ENCODE results near the gene NEU4. TPM values are rescaled to one million over a fixed set of nuclear protein-coding genes. Genes with fewer than 3 reads are reported as not detected.
"Not testable (repeated sequence)": the region's sequence is repeated elsewhere in the genome, so short reads cannot be mapped to it uniquely, and the experiment has no call there.

The NEU4 gene
- polyA plus RNA-seq, 1 experiment: not detected

DNA sequence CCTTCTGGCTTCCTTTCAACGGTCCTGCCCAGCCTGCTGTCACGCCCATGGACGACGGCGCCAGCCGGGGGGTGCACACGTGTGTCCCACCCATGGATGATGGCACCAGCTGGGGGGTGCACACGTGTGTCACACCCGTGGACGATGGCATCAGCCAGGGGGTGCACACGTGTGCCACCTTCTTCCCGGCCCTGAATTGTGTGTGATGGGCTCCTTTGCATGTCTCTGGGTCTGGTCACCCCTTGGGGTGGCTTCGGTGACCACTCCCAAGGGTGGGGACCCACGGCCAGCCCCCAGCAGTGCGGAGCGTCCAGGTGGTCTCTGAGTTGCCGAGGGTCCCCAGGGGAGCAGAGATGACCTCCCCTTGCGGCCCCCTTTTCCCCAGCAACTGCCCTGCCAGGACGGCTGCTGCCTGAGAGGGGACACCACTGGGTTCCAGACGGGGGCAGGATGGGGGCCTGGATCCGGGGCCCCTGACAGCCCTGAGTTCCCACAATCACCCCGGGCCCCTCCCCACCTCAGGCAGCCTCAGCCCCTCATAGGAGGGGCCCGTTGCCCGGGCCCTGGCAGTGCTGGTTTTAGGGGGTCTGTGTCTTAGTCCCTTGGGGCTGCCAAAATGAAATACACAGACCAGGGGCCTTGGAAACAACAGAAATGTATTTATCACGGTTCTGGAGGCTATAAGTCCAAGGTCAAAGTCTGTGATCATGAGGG is 9.4 kb downstream of the NEU4 start:
- Histone ChIP-seq H3K27ac (ENCODE audit: low read depth, low read length) (no peak overlapping the region), H3K9me3 (ENCODE audit: control insufficient read depth, insufficient read depth, low read length) (peaks cover 44% of the 10 kb centered on the region), H3K4me3 (ENCODE audit: low read depth, low read length) (no peak overlapping the region), H3K27me3 (ENCODE audit: control insufficient read depth, insufficient read depth, low read length) (peaks cover 3% of the 10 kb centered on the region)
- ChIA-PET POLR2A (no interaction called here), CTCF (no interaction called here)
- TF ChIP-seq, protein P1, sequence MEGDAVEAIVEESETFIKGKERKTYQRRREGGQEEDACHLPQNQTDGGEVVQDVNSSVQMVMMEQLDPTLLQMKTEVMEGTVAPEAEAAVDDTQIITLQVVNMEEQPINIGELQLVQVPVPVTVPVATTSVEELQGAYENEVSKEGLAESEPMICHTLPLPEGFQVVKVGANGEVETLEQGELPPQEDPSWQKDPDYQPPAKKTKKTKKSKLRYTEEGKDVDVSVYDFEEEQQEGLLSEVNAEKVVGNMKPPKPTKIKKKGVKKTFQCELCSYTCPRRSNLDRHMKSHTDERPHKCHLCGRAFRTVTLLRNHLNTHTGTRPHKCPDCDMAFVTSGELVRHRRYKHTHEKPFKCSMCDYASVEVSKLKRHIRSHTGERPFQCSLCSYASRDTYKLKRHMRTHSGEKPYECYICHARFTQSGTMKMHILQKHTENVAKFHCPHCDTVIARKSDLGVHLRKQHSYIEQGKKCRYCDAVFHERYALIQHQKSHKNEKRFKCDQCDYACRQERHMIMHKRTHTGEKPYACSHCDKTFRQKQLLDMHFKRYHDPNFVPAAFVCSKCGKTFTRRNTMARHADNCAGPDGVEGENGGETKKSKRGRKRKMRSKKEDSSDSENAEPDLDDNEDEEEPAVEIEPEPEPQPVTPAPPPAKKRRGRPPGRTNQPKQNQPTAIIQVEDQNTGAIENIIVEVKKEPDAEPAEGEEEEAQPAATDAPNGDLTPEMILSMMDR (IDR thresholded peaks at IDR 0.05; ENCODE audit: low read depth, low read length): no peak
- DNase-seq (ENCODE audit: low read depth, low spot score): no peak

DNA sequence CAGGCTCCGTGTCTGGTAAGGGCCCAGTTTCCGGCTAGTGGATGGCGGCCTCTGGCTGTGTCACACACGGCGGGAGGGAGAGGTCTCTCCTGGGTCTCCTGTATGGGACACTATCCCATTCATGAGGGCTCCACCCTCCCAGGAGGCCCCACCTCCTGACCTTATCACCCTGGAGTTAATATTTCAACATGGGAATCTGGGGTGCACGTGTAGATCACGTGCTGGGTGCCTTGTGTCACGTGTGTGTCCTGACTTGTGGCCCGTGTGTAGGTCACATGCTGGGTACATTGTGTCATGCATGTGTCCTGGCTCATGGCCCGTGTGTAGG is 9.9 kb downstream of the NEU4 start:
- CTCF ChIA-PET: no interaction called here
- POLR2A ChIA-PET: no interaction called here
- peaks cover 47% of the 10 kb centered on the region for H3K9me3 ChIP-seq (ENCODE audit: control insufficient read depth, insufficient read depth, low read length)
- H3K4me3 ChIP-seq (ENCODE audit: low read depth, low read length): no peak overlapping the region
- H3K27ac ChIP-seq (ENCODE audit: low read depth, low read length): no peak overlapping the region
- no peak for DNase-seq (ENCODE audit: low read depth, low spot score)
- peaks cover 3% of the 10 kb centered on the region for H3K27me3 ChIP-seq (ENCODE audit: control insufficient read depth, insufficient read depth, low read length)
- TF ChIP-seq, protein P1 (IDR thresholded peaks at IDR 0.05; ENCODE audit: low read depth, low read length): no peak

DNA sequence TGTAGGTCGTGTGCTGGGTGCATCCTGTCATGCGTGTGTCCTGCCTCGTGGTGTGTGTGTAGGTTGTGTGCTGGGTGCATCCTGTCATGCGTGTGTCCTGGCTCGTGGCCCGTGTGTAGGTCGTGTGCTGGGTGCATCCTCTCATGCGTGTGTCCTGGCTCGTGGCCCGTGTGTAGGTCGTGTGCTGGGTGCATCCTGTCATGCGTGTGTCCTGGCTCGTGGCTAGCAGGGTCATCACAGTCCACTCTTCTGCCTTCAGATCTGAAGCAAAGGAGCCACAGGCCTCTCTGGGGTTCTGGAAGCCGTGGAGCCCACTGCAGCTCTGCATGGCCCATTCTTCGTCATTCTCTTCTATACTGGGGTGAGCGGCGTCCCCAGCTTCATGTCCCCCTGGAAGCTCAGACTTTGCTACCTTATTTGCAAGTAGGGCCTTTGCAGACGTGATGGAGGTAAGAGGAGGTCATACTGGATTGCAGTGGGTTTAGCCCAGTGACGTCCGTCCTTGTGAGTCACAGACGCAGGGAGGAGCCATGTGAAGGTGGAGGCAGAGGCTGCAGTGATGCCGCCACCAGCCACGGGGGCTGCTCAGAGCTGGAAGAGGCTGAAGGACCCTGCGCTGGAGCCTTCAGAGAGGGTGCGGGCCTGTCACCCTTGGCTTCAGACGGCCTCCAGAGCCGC is 11.1 kb downstream of the NEU4 start:
- POLR2A ChIA-PET; H3K27ac ChIP-seq (ENCODE audit: low read depth, low read length); DNase-seq (ENCODE audit: low read depth, low spot score); H3K4me3 ChIP-seq (ENCODE audit: low read depth, low read length); H3K27me3 ChIP-seq (ENCODE audit: control insufficient read depth, insufficient read depth, low read length); CTCF ChIA-PET: not testable (repeated sequence)
- peaks cover 50% of the 10 kb centered on the region for H3K9me3 ChIP-seq (ENCODE audit: control insufficient read depth, insufficient read depth, low read length)

DNA sequence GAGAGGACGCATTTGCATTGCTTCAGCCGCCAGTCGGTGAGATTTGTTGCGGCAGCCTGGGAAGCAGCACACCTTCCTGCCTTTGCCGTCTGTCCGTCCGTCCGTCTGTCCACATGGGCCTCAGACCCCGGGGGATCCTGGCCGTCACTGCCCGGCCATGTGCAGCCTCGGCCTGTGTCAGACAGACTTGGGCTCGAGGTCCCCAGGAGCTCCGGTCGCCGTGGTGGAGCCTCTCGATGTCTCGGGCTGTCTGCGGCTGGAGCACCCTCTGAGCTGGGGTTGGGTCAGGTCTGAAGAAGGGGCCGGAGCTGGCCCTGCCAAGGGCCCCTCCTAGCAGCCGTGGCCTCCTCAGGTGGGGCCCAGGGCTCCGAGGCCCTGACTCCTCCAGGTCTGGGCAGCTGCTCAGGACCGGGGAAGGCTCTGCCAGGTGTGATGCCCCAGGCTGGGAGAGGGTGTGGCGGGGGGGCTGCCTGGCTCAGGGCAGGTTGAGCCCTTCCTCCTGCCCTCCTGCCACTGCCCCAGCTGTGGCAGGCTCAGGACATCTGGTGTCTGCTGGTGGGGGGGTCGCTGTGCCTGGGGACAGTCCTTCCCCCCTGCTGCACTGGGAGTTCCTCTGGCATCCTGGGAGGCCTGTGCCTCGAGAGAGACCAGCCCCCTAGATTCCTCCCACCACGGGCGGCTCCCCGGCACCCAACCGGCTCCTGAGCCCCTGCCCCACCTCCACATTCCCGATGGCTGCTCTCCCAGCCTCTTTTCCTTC is 11.8 kb downstream of the NEU4 start:
- POLR2A ChIA-PET: no interaction called here
- peaks cover 3% of the 10 kb centered on the region for H3K27me3 ChIP-seq (ENCODE audit: control insufficient read depth, insufficient read depth, low read length)
- no peak overlapping the region for H3K27ac ChIP-seq (ENCODE audit: low read depth, low read length)
- no peak for DNase-seq (ENCODE audit: low read depth, low spot score)
- peaks cover 50% of the 10 kb centered on the region for H3K9me3 ChIP-seq (ENCODE audit: control insufficient read depth, insufficient read depth, low read length)
- CTCF ChIA-PET: no interaction called here
- TF ChIP-seq, protein P1 (IDR thresholded peaks at IDR 0.05; ENCODE audit: low read depth, low read length): no peak
- H3K4me3 ChIP-seq (ENCODE audit: low read depth, low read length): no peak overlapping the region

DNA sequence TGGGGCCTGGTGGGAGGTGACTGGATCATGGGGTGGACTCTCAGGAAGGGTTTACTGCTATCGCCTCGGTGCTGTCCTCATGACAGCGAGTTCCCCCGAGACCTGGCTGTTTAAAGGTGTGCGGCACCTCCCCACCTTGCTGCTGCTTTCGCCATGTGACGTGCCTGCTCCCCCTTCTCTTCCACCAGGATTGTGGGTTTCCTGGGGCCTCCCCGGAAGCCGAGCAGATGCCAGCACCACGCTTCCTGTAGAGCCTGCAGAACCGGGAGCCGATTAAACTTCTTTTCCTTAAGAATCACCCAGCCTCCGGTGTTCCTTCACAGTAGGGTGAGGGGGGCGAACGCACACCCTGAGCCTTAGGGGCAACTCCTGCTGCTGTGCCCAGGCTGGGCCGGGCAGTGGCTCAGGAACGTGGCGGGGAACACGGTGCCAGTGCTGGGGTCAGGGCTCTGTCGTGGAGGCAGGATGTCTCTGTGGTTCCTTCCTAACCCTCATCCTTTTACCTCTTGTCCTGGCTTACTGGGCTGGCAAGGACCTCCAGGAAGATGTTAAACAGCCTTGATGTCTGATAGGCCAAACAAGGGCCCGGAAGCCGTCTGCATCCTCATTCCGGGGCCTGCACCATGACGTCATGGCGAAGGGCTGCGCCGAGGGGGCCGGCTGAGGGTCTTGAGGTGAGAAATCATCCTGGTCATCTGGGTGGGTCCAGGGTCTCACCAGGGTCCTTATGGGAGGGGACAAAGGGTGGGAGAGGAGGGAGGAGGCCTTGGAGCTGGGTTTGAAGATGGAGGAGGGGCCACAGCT is 12.7 kb downstream of the NEU4 start:
- peaks cover 51% of the 10 kb centered on the region for H3K9me3 ChIP-seq (ENCODE audit: control insufficient read depth, insufficient read depth, low read length)
- H3K27ac ChIP-seq (ENCODE audit: low read depth, low read length): no peak overlapping the region
- DNase-seq (ENCODE audit: low read depth, low spot score): no peak
- CTCF ChIA-PET: no interaction called here
- POLR2A ChIA-PET: no interaction called here
- peaks cover 3% of the 10 kb centered on the region for H3K27me3 ChIP-seq (ENCODE audit: control insufficient read depth, insufficient read depth, low read length)
- TF ChIP-seq, protein P1 (IDR thresholded peaks at IDR 0.05; ENCODE audit: low read depth, low read length): no peak
- no peak overlapping the region for H3K4me3 ChIP-seq (ENCODE audit: low read depth, low read length)

All from AG04450 (cell line).